PFSK-1 (cell line): Measurements from ENCODE around the gene PTGES2.

Experiments used
- FOXP2 ChIP-seq: optimal IDR thresholded peaks from 2 replicates; pipeline ENCODE3; 2011; ENCODE audit warnings: borderline replicate concordance, control low read depth, inconsistent platforms; ENCODE audit not compliant: insufficient read depth; ENCODE audit errors: extremely low read length, extremely low read depth
- POLR2AphosphoS5 ChIP-seq: IDR thresholded peaks from 2 replicates; pipeline ENCODE4 v1.6.1; 2012; ENCODE audit warnings: low read depth, mild to moderate bottlenecking, control low read depth, low read length, moderate library complexity
- SIN3A ChIP-seq: IDR thresholded peaks from 2 replicates; pipeline ENCODE4 v1.6.1; 2012; ENCODE audit warnings: mild to moderate bottlenecking, low read length, moderate library complexity, borderline replicate concordance; ENCODE audit not compliant: insufficient read depth
- TAF1 ChIP-seq: IDR thresholded peaks from 2 replicates; pipeline ENCODE4 v1.6.1; 2012; ENCODE audit warnings: low read length, control low read depth, borderline replicate concordance; ENCODE audit not compliant: insufficient read depth
- TF ChIP-seq, protein P1 (sequence below), 2 experiments: IDR thresholded peaks; 2 replicates each; pipeline versions ENCODE4 v1.6.1 to v1.8.0; 2011 to 2012; ENCODE audit warnings: low read depth in 2 of 2, low read length in 2 of 2, control low read depth in 1 of 2, inconsistent platforms in 1 of 2, mild to moderate bottlenecking in 1 of 2, moderate library complexity in 1 of 2; ENCODE audit not compliant: insufficient read depth in 1 of 2

Gene PTGES2

GRCh38 chr9:128078504-128079434 is 48.8 kb downstream of the PTGES2 start:
- TF ChIP-seq, protein P1, sequence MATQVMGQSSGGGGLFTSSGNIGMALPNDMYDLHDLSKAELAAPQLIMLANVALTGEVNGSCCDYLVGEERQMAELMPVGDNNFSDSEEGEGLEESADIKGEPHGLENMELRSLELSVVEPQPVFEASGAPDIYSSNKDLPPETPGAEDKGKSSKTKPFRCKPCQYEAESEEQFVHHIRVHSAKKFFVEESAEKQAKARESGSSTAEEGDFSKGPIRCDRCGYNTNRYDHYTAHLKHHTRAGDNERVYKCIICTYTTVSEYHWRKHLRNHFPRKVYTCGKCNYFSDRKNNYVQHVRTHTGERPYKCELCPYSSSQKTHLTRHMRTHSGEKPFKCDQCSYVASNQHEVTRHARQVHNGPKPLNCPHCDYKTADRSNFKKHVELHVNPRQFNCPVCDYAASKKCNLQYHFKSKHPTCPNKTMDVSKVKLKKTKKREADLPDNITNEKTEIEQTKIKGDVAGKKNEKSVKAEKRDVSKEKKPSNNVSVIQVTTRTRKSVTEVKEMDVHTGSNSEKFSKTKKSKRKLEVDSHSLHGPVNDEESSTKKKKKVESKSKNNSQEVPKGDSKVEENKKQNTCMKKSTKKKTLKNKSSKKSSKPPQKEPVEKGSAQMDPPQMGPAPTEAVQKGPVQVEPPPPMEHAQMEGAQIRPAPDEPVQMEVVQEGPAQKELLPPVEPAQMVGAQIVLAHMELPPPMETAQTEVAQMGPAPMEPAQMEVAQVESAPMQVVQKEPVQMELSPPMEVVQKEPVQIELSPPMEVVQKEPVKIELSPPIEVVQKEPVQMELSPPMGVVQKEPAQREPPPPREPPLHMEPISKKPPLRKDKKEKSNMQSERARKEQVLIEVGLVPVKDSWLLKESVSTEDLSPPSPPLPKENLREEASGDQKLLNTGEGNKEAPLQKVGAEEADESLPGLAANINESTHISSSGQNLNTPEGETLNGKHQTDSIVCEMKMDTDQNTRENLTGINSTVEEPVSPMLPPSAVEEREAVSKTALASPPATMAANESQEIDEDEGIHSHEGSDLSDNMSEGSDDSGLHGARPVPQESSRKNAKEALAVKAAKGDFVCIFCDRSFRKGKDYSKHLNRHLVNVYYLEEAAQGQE (IDR thresholded peaks at IDR 0.05; ENCODE audit: insufficient read depth in 1 of 2, low read depth in 2 of 2, low read length in 2 of 2) = no peak
- TF ChIP-seq FOXP2 (no peak), TAF1 (no peak), SIN3A (no peak), POLR2AphosphoS5 (no peak)

- no peak for TF ChIP-seq POLR2AphosphoS5
- TF ChIP-seq SIN3A = no peak
- TF ChIP-seq, protein P1 (IDR thresholded peaks at IDR 0.05; ENCODE audit: insufficient read depth in 1 of 2, low read depth in 2 of 2, low read length in 2 of 2) = no peak
- no peak for TF ChIP-seq FOXP2
- no peak for TF ChIP-seq TAF1
Observed at GRCh38 chr9:128077847-128078503, 49.6 kb downstream of the PTGES2 start.

DNA sequence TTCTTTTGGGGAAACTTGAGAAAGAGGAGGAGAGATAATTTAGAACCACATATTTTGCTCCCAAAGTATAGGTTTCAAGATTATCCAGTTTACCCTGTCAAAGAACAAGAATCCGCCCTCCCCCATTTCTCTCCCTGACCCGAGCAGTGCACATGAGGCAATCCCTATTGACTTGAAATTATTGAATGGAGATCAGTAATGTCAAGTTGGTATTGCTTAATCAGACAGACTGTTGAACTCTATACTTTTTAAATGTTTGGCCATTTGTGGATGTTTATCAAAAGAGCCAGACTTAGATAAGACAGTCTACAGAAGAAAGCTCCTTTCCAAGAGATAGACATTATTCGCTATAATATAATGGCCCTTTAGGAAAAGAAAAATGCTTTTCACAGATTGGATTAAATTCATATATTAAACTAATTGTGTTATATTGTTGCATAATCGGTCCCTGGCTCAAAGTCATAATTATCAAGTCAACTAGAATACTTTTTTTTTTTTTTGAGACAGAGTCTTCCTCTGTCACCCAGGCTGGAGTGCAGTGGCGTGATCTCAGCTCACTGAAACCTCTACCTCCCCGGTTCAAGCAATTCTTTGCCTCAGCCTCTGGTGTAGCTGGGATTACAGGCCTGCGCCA is 54.2 kb downstream of the PTGES2 start:
- TF ChIP-seq TAF1 = no peak
- TF ChIP-seq SIN3A = no peak

GRCh38 chr9:128072144-128073021 is 55.1 kb downstream of the PTGES2 start:
- TF ChIP-seq POLR2AphosphoS5 = no peak
- no peak for TF ChIP-seq SIN3A
- TF ChIP-seq TAF1 = no peak
- TF ChIP-seq, protein P1 (IDR thresholded peaks at IDR 0.05; ENCODE audit: insufficient read depth in 1 of 2, low read depth in 2 of 2, low read length in 2 of 2) = no peak
- TF ChIP-seq FOXP2 = no peak

- TF ChIP-seq, protein P1 (IDR thresholded peaks at IDR 0.05; ENCODE audit: insufficient read depth in 1 of 2, low read depth in 2 of 2, low read length in 2 of 2) = no peak
- TF ChIP-seq TAF1 (no peak), SIN3A (no peak), POLR2AphosphoS5 (no peak), FOXP2 (no peak)
Observed at GRCh38 chr9:128070874-128071273, 56.7 kb downstream of the PTGES2 start.
